Activated naive CD4-positive, alpha-beta T cell treated with anti-CD3 and anti-CD28 coated beads, Interleukin-2, amount 50 U/mL, for 72 hours (primary cell): ENCODE data around the gene DLGAP1. TPM values are rescaled to one million over a fixed set of nuclear protein-coding genes. Genes with fewer than 3 reads are reported as not detected.

Source experiments
- ATAC-seq, 2 donors: fragments of 150-1000 bp; cut with Tn5 transposase; 2 replicates each; pipeline ENCODE4 v1.10.0; 2021; ENCODE audit warnings: mild to moderate bottlenecking in 2 of 2, moderate library complexity in 2 of 2
- DNase-seq, 2 donors: peaks; one replicate each; pipeline ENCODE4 v3.0.0; 2021 to 2022; ENCODE audit warnings: low spot score in 2 of 2
- H3K27ac Mint-ChIP-seq, 2 donors: one replicate each; pipeline ENCODE4 v1.8.0; 2022; ENCODE audit warnings: mild to moderate bottlenecking in 2 of 2, mixed read lengths in 2 of 2
- H3K36me3 Mint-ChIP-seq, 2 donors: one replicate each; pipeline ENCODE4 v1.8.0; 2022; ENCODE audit warnings: mixed read lengths in 2 of 2
- H3K9me3 Mint-ChIP-seq, 2 donors: one replicate each; pipeline ENCODE4 v1.8.0; 2022; ENCODE audit warnings: mixed read lengths in 2 of 2
- total RNA-seq, 2 donors: library from RNA; stranded (reverse); gene quantifications; one replicate each; pipeline ENCODE4 v1.2.3, GENCODE V29; 2022

The DLGAP1 gene
- total RNA-seq, 2 donors from 2014 or later: not detected

GRCh38 chr18:3855966-3856365, 599.1 kb downstream of the DLGAP1 start:
- Mint-ChIP-seq H3K36me3 (no peaks in the 10 kb centered on the region), H3K27ac (no peak overlapping the region), H3K9me3 (peaks cover 0 to 4% of the 10 kb centered on the region in 2 donors)
- DNase-seq (no peak), ATAC-seq (no peak)

- Mint-ChIP-seq H3K9me3 (peaks cover 0 to 7% of the 10 kb centered on the region in 2 donors), H3K36me3 (no peaks in the 10 kb centered on the region), H3K27ac (no peak overlapping the region)
- no peak for DNase-seq
- no peak for ATAC-seq
Observed at GRCh38 chr18:3852321-3852720, 602.8 kb downstream of the DLGAP1 start.

GRCh38 chr18:3851159-3851558, 603.9 kb downstream of the DLGAP1 start:
- Mint-ChIP-seq H3K9me3 (peaks cover 0 to 7% of the 10 kb centered on the region in 2 donors), H3K27ac (no peak overlapping the region), H3K36me3 (no peaks in the 10 kb centered on the region)
- DNase-seq (no peak), ATAC-seq (no peak)

- DNase-seq (no peak), ATAC-seq (peak in 1 of 2 donors; percentile 50)
- Mint-ChIP-seq H3K9me3 (peaks cover 0 to 7% of the 10 kb centered on the region in 2 donors), H3K36me3 (no peaks in the 10 kb centered on the region), H3K27ac (no peak overlapping the region)
Observed at GRCh38 chr18:3848316-3848715, 606.8 kb downstream of the DLGAP1 start.

GRCh38 chr18:3845161-3845560, 609.9 kb downstream of the DLGAP1 start:
- no peak for DNase-seq
- ATAC-seq: no peak
- no peak overlapping the region for H3K27ac Mint-ChIP-seq
- no peaks in the 10 kb centered on the region for H3K36me3 Mint-ChIP-seq
- H3K9me3 Mint-ChIP-seq: peaks cover 0 to 3% of the 10 kb centered on the region in 2 donors

- Mint-ChIP-seq H3K9me3 (no peaks in the 10 kb centered on the region), H3K36me3 (no peaks in the 10 kb centered on the region), H3K27ac (no peak overlapping the region)
- DNase-seq (no peak), ATAC-seq (no peak)
Observed at GRCh38 chr18:3842844-3843243, 612.3 kb downstream of the DLGAP1 start.

GRCh38 chr18:3840766-3841165, 614.3 kb downstream of the DLGAP1 start:
- ATAC-seq (no peak), DNase-seq (no peak)
- H3K27ac Mint-ChIP-seq: no peak overlapping the region
- H3K36me3 Mint-ChIP-seq: no peaks in the 10 kb centered on the region
- H3K9me3 Mint-ChIP-seq: no peaks in the 10 kb centered on the region

GRCh38 chr18:3839581-3839981, 615.5 kb downstream of the DLGAP1 start:
- no peaks in the 10 kb centered on the region for H3K9me3 Mint-ChIP-seq
- H3K36me3 Mint-ChIP-seq: no peaks in the 10 kb centered on the region
- H3K27ac Mint-ChIP-seq: no peak overlapping the region
- no peak for DNase-seq
- ATAC-seq: no peak

GRCh38 chr18:3836483-3837335, 618.4 kb downstream of the DLGAP1 start:
- no peak for ATAC-seq
- H3K36me3 Mint-ChIP-seq: no peaks in the 10 kb centered on the region
- no peak for DNase-seq
- no peak overlapping the region for H3K27ac Mint-ChIP-seq
- no peaks in the 10 kb centered on the region for H3K9me3 Mint-ChIP-seq

GRCh38 chr18:3832025-3832638, 623.0 kb downstream of the DLGAP1 start:
- DNase-seq: no peak
- ATAC-seq: no peak
- Mint-ChIP-seq H3K36me3 (no peaks in the 10 kb centered on the region), H3K27ac (no peak overlapping the region), H3K9me3 (no peaks in the 10 kb centered on the region)

GRCh38 chr18:3830604-3831003, 624.5 kb downstream of the DLGAP1 start:
- H3K9me3 Mint-ChIP-seq: peaks cover 0 to 7% of the 10 kb centered on the region in 2 donors
- no peaks in the 10 kb centered on the region for H3K36me3 Mint-ChIP-seq
- no peak overlapping the region for H3K27ac Mint-ChIP-seq
- ATAC-seq (no peak), DNase-seq (no peak)

- Mint-ChIP-seq H3K36me3 (no peaks in the 10 kb centered on the region), H3K9me3 (peaks cover 0 to 7% of the 10 kb centered on the region in 2 donors), H3K27ac (no peak overlapping the region)
- DNase-seq (no peak), ATAC-seq (no peak)
Observed at GRCh38 chr18:3827236-3827845, 627.8 kb downstream of the DLGAP1 start.

GRCh38 chr18:3826021-3826420, 629.1 kb downstream of the DLGAP1 start:
- no peak for DNase-seq
- H3K27ac Mint-ChIP-seq: no peak overlapping the region
- H3K9me3 Mint-ChIP-seq: peaks cover 0 to 7% of the 10 kb centered on the region in 2 donors
- ATAC-seq: no peak
- no peaks in the 10 kb centered on the region for H3K36me3 Mint-ChIP-seq

- DNase-seq: no peak
- no peak for ATAC-seq
- no peaks in the 10 kb centered on the region for H3K36me3 Mint-ChIP-seq
- H3K9me3 Mint-ChIP-seq: peaks cover 0 to 7% of the 10 kb centered on the region in 2 donors
- no peak overlapping the region for H3K27ac Mint-ChIP-seq
Observed at GRCh38 chr18:3824101-3824500, 631.0 kb downstream of the DLGAP1 start.

- Mint-ChIP-seq H3K9me3 (peaks cover 0 to 7% of the 10 kb centered on the region in 2 donors), H3K36me3 (no peaks in the 10 kb centered on the region), H3K27ac (no peak overlapping the region)
- DNase-seq (no peak), ATAC-seq (no peak)
Observed at GRCh38 chr18:3823073-3823472, 632.0 kb downstream of the DLGAP1 start.

- Mint-ChIP-seq H3K9me3 (peaks cover 0 to 7% of the 10 kb centered on the region in 2 donors), H3K27ac (no peak overlapping the region), H3K36me3 (no peaks in the 10 kb centered on the region)
- ATAC-seq: no peak
- no peak for DNase-seq
Observed at GRCh38 chr18:3821524-3821923, 633.6 kb downstream of the DLGAP1 start.

- no peaks in the 10 kb centered on the region for H3K36me3 Mint-ChIP-seq
- H3K27ac Mint-ChIP-seq: no peak overlapping the region
- no peak for ATAC-seq
- H3K9me3 Mint-ChIP-seq: no peaks in the 10 kb centered on the region
- no peak for DNase-seq
Observed at GRCh38 chr18:3819961-3820360, 635.1 kb downstream of the DLGAP1 start.
